ENCODE results near the gene CENPP.
A peak's percentile ranks its signal among the peaks of the same experiment; 100 is the strongest.
"Not testable (repeated sequence)": the region's sequence is repeated elsewhere in the genome, so short reads cannot be mapped to it uniquely, and the experiment has no call there.

The CENPP gene

GRCh38 chr9:92619601-92620300 lies 294.0 kb downstream of the CENPP start:
- Histone ChIP-seq H3K4me3 (no peak overlapping the region), H3K27ac (peak overlapping the region in 1 of 2 donors; percentile 67)
- TF ChIP-seq, protein P1, sequence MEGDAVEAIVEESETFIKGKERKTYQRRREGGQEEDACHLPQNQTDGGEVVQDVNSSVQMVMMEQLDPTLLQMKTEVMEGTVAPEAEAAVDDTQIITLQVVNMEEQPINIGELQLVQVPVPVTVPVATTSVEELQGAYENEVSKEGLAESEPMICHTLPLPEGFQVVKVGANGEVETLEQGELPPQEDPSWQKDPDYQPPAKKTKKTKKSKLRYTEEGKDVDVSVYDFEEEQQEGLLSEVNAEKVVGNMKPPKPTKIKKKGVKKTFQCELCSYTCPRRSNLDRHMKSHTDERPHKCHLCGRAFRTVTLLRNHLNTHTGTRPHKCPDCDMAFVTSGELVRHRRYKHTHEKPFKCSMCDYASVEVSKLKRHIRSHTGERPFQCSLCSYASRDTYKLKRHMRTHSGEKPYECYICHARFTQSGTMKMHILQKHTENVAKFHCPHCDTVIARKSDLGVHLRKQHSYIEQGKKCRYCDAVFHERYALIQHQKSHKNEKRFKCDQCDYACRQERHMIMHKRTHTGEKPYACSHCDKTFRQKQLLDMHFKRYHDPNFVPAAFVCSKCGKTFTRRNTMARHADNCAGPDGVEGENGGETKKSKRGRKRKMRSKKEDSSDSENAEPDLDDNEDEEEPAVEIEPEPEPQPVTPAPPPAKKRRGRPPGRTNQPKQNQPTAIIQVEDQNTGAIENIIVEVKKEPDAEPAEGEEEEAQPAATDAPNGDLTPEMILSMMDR (IDR thresholded peaks at IDR 0.05) = no peak
- DNase-seq (ENCODE audit: low spot score) = peak; percentile 64

DNA sequence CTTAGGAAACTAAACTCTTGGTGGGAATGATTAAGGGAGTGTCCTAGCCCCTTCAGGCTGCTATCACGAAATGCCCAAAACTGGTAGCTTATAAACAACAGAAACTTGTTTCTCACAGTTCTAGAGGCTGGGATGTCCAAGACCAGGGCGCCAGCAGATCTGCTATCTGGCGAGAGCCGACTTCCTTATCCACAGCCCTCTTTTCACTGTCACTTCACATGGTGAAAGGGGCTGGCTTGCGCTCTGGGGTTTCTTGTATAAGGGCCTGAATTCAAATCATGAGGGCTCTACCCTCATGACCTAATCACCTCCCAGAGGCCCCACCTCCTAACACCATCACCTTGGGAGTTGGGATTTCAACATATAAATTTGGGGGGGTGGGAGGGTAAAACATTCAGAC lies 295.1 kb downstream of the CENPP start:
- peak; percentile 43 for DNase-seq (ENCODE audit: low spot score)
- H3K27ac ChIP-seq = peak overlapping the region in 1 of 2 donors; percentile 67
- TF ChIP-seq, protein P1 (IDR thresholded peaks at IDR 0.05) = no peak
- H3K4me3 ChIP-seq = no peak overlapping the region

DNA sequence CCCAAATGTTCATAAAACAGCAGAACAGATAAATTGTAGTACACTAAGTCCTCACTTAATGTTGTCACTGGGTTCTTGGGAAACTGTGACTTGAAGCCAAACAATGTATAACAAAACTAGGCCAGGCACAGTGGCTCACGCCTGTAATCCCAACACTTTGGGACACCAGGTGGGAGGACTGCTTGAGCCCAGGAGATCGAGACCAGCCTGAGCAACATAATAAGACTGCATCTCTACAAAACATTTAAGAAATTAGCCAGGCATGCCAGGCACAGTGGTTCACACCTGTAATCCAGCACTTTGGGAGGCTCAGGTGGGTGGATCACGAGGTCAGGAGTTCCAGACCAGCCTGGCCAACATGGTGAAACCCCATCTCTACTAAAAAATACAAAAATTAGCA lies 298.2 kb downstream of the CENPP start:
- H3K4me3 ChIP-seq; DNase-seq (ENCODE audit: low spot score); H3K27ac ChIP-seq: not testable (repeated sequence)

DNA sequence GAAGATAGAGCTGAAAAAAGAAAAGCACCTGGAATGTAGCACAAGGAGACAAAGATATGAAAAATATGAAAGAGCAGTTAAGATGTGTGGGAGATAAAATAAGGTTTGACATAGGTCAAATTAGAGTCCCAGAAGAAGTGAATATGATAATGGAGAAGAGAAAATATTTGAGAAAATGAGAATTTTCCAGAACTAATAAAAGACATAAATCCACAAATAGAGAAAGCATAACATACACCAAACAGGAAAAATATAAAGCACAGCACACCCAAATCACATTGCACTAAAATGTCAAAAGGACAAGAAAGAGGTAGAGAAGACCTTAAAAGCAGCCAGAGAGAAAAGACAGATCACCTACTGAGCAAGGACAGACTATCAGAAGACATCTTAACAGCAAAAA lies 300.7 kb downstream of the CENPP start:
- no peak overlapping the region for H3K27ac ChIP-seq
- H3K4me3 ChIP-seq = no peak overlapping the region
- DNase-seq (ENCODE audit: low spot score) = no peak
- TF ChIP-seq, protein P1 (IDR thresholded peaks at IDR 0.05) = no peak

DNA sequence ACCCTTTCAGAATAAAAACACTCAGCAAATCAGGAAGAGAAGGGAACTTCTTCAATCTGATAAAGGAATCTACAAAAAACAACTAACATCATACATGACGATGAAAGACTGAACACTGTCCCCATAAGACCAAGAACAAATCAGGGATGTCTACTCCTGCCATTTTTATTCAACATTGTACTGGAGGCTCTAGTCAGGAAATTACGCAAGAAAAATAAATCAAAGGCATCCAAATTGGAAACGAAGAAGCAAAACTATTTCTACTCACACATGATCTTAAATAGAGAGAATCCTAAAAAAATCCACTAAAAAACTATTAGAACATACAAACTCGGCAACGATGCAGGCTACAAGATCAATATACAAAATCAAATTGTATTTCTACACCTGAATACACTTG lies 301.9 kb downstream of the CENPP start:
- no peak for DNase-seq (ENCODE audit: low spot score)
- H3K27ac ChIP-seq = no peak overlapping the region
- no peak overlapping the region for H3K4me3 ChIP-seq
- TF ChIP-seq, protein P1 (IDR thresholded peaks at IDR 0.05) = no peak

- TF ChIP-seq, protein P1 (IDR thresholded peaks at IDR 0.05) = no peak
- DNase-seq (ENCODE audit: low spot score) = peak; percentile 69
- no peak overlapping the region for H3K4me3 ChIP-seq
- peak overlapping the region; percentile 66 to 67 for H3K27ac ChIP-seq
These were observed 305.9 kb downstream of the CENPP start for GRCh38 chr9:92631452-92632343.

- peak; percentile 57 for DNase-seq (ENCODE audit: low spot score)
- no peak overlapping the region for H3K4me3 ChIP-seq
- TF ChIP-seq, protein P1 (IDR thresholded peaks at IDR 0.05) = no peak
- H3K27ac ChIP-seq = peak overlapping the region; percentile 66 to 67
These were observed 306.9 kb downstream of the CENPP start for GRCh38 chr9:92632641-92633040.

All from coronary artery (tissue), 2 donors.